ENCODE data around the gene KANSL3.
"Not testable (repeated sequence)": the region's sequence is repeated elsewhere in the genome, so short reads cannot be mapped to it uniquely, and the experiment has no call there.

The KANSL3 gene

GRCh38 chr2:96654791-96655190 is 16.7 kb upstream of the KANSL3 start:
- DNase-seq (ENCODE audit: low spot score): not testable (repeated sequence)

- no peak for DNase-seq (ENCODE audit: low spot score)
Observed at GRCh38 chr2:96651793-96652192, 13.7 kb upstream of the KANSL3 start.

- DNase-seq (ENCODE audit: low spot score): no peak
Observed at GRCh38 chr2:96649342-96649741, 11.2 kb upstream of the KANSL3 start.

GRCh38 chr2:96648306-96648930 is 10.3 kb upstream of the KANSL3 start:
- no peak for DNase-seq (ENCODE audit: low spot score)

- DNase-seq (ENCODE audit: low spot score): no peak
Observed at GRCh38 chr2:96647681-96648080, 9.6 kb upstream of the KANSL3 start.

- DNase-seq (ENCODE audit: low spot score): peak; percentile 27
Observed at GRCh38 chr2:96642564-96643360, 4.7 kb upstream of the KANSL3 start, which contains the start of gene FER1L5. FER1L5 (plus strand) TSS chr2:96642764; CDS start chr2:96642837, 73 bp downstream.

GRCh38 chr2:96637385-96638143 is 548 bp downstream of the KANSL3 start:
- DNase-seq (ENCODE audit: low spot score): peak; percentile 71

GRCh38 chr2:96636551-96637171 is 1.5 kb downstream of the KANSL3 start:
- DNase-seq (ENCODE audit: low spot score): no peak

- no peak for DNase-seq (ENCODE audit: low spot score)
Observed at GRCh38 chr2:96633641-96634040, 4.5 kb downstream of the KANSL3 start.

- no peak for DNase-seq (ENCODE audit: low spot score)
Observed at GRCh38 chr2:96631804-96632435, 6.2 kb downstream of the KANSL3 start.

GRCh38 chr2:96626553-96626942 is 11.6 kb downstream of the KANSL3 start:
- DNase-seq (ENCODE audit: low spot score): no peak

- DNase-seq (ENCODE audit: low spot score): peak; percentile 21
Observed at GRCh38 chr2:96625571-96626552, 12.2 kb downstream of the KANSL3 start.

- DNase-seq (ENCODE audit: low spot score): no peak
Observed at GRCh38 chr2:96623116-96623515, 15.0 kb downstream of the KANSL3 start.

GRCh38 chr2:96622544-96622943 is 15.6 kb downstream of the KANSL3 start:
- DNase-seq (ENCODE audit: low spot score): no peak

GRCh38 chr2:96618596-96619283 is 19.4 kb downstream of the KANSL3 start:
- DNase-seq (ENCODE audit: low spot score): no peak

GRCh38 chr2:96617012-96617411 is 21.1 kb downstream of the KANSL3 start:
- DNase-seq (ENCODE audit: low spot score): no peak

GRCh38 chr2:96616535-96616934 is 21.6 kb downstream of the KANSL3 start:
- DNase-seq (ENCODE audit: low spot score): no peak

GRCh38 chr2:96616128-96616527 is 22.0 kb downstream of the KANSL3 start:
- no peak for DNase-seq (ENCODE audit: low spot score)

GRCh38 chr2:96608469-96609455 is 29.4 kb downstream of the KANSL3 start:
- DNase-seq (ENCODE audit: low spot score): peak; percentile 15
